ENCODE data around the gene ZNF576. TPM values are rescaled to one million over a fixed set of nuclear protein-coding genes. Genes with fewer than 3 reads are reported as not detected.
"Not testable (repeated sequence)": the region's sequence is repeated elsewhere in the genome, so short reads cannot be mapped to it uniquely, and the experiment has no call there.

ZNF576 gene, protein sequence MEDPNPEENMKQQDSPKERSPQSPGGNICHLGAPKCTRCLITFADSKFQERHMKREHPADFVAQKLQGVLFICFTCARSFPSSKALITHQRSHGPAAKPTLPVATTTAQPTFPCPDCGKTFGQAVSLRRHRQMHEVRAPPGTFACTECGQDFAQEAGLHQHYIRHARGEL
- 15.8 and 22.5 TPM in 2 replicates for total RNA-seq (2014; rRNA removed; shearing (Covaris generic))

DNA sequence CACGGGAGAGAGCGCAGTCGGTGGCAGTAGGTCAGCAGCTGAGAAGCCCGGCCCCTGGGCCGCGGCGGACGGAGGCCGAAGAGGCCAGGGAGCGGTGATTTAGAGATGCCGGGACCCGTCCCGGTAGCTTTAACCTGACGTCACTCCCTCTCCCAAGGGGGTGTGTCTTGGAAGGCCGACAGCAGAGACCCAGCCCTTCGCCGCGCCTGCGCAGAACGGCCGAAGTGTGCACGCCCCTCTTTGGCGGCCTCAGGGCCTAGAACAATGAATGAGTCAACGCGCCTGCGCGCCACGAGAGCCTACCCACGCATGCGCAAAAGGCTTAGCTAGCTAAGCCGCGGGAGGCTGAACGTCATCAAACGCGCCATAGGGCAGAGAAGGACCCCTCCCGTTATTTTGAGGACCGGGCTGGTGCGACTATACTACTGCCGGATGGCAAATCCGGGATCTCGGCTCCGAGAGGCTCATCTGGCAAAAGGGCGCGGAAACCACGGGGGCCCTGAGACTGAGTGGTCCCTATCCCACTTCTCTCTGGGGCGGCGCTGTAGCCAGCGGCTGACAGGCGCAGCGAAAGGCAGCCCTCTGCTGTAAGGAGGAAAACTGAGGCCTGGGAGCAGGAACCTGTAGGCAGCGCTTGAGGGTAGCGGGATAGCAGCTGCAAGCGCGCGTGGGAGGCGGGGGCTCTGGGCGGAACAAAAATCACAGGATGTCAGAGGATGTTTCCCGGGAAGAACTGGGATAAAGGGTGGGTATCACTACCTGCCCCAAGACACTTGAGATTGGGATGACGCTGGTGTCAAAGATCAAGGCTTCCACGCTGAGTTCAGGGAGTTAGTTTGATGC is at the start of gene ZNF576, which contains the start of gene IRGQ:
TSS of gene ZNF576 (plus strand) at position 597 of the 843 bp plus-strand sequence. CDS start 514 bp downstream, outside the sequence.
TSS of gene IRGQ (minus strand) at position 136 of the 843 bp plus-strand sequence. CDS start 796 bp downstream, outside the sequence.
- DNase-seq (ENCODE audit: low spot score): peak; percentile 99

DNA sequence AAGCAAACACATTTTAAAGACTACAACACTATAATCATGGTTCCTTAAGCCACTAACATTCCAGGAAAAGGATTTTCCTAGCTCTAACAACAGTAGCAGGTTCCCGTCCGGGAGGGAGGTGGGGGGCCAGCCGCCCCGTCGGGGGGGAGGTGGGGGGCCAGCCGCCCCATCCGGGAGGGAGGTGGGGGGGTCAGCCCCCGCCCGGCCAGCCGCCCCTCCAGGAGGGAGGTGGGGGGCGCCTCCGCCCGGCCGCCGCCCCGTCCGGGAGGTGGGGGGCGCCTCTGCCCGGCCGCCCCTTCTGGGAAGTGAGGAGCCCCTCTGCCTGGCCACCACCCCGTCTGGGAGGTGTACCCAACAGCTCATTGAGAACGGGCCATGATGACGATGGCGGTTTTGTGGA is 48.5 kb upstream of the ZNF576 start:
- not testable (repeated sequence) for DNase-seq (ENCODE audit: low spot score)

DNA sequence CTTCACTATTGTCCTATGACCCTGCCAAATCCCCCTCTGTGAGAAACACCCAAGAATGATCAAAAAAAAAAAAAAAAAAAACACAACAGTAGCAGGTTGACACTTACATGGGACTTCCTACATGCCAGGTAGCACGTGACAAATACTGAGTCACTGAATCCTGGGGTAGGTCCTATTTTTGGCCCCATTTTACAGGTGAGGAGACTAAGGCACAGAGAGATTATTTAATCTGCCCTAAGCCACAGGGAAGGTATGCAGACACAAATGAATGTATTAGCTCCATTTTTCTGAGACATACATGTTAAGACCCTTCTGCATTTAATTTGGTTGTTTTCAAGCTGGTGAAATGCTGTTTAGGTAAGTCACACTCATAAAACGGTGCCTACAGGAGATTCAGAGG is 47.7 kb upstream of the ZNF576 start:
- no peak for DNase-seq (ENCODE audit: low spot score)

DNA sequence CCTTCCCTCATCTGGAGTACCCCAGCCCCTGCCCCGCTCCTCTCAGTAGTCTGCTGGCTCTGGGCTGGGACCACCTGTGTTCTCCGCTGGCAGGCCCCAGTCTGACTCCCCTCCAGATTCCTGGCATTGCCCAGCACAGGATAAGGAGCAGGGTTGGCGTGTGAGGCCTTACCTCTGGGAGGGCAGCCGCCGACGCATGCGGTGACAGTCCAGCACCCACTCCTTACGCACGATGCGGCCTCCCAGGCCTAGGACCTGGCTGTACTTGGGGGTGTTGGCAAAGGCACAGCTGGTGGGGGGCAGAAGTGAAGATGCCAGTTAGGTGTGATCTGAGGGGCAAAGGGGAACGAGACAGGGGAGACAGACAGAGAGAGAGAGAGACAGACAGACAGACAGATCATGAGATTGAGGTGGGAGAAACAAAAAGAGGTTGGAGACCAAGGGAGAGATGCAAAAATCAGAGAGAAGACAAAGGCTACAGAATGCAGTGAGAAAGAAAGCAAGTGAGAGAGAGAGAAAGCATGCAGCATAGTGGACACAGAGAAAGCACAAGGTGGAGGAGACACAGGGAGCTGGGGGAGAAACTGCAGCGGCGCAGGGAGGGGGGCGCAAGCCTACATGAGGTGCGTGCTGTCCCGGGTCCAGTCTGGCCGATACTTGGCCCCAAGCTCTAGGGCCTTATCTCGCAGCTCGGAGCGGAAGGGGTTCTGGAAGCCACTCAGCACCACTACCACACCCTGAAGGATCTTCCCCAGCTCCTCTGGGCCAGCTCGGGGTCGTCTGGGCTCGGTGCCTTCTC is 44.8 kb upstream of the ZNF576 start:
- no peak for DNase-seq (ENCODE audit: low spot score)

DNA sequence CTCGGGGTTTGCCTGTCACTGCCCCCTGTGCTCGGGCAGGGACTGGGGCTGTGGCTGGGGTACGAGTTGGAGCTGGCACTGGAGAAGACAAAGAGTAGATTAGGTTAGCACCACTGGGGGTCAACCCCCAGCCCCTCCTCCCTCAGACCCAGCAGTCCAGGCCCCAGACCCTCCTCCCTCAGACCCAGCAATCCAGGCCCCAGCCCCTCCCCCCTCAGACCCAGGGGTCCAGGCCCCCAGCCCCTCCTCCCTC is 44.3 kb upstream of the ZNF576 start:
- no peak for DNase-seq (ENCODE audit: low spot score)

DNA sequence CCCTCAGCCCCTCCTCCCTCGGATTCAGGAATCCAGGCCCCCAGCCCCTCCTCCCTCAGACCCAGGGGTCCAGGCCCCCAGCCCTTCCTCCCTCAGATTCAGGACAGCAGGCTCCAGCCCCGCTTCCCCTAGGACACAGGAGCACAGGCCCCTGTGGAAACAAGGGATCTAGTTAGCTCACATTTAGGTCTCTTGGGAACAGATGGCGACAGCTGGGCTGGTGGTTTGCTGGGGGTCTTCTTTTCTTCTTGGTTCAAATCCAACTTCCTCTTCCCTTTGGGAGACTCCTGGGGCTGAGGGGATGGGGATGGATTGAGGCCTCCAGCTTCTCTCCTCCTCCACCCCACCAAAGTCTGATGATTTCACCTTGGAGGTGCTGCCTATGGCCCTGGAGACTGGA is 43.8 kb upstream of the ZNF576 start:
- no peak for DNase-seq (ENCODE audit: low spot score)

DNA sequence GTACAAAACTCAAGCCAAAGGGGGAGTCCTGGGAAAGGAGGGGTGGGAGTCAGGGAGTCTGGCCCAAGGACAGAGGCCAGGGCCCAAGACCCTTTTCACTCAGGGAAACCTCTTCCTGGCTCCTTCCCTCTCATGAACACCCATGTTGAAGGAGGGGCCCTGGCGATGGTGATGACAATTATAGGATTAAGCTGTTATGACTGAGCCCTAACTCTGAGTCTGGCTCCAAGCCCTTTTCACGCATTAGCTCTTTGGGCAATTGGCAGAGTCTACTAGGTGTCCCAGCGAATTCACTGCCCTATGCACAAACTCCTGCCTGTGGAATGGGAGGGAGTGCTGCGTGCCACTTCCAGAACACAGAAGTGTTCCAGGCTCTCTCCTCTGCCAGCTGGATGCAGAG is 42.7 kb upstream of the ZNF576 start:
- DNase-seq (ENCODE audit: low spot score): no peak

DNA sequence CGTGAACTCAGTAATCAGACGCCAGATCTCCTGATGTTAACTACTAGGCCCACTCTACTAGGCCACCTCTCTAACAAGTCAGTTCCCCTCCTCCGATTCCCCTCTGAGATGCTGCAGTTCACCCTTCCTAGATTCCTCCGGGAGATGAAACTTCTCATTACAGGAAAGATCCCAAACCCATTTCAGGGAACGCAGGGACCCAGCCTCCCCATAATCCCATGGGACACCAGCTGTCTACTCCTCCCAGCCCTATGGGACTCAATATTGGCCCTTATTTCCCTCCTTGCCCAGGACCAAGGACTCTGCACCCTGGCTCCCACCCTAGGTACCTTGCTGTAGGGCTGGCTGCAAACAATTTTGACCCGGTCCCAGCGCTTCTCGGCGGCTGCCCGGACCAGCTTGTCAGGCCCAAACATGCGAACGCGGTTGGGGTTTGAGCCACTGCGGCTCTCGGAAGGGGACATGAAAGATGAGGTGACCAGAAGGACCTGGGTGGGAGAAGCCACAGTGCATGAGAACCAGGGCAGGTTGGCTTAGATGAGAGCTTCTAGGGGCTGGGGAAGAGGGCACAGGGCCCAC is 42.0 kb upstream of the ZNF576 start:
- DNase-seq (ENCODE audit: low spot score): no peak

DNA sequence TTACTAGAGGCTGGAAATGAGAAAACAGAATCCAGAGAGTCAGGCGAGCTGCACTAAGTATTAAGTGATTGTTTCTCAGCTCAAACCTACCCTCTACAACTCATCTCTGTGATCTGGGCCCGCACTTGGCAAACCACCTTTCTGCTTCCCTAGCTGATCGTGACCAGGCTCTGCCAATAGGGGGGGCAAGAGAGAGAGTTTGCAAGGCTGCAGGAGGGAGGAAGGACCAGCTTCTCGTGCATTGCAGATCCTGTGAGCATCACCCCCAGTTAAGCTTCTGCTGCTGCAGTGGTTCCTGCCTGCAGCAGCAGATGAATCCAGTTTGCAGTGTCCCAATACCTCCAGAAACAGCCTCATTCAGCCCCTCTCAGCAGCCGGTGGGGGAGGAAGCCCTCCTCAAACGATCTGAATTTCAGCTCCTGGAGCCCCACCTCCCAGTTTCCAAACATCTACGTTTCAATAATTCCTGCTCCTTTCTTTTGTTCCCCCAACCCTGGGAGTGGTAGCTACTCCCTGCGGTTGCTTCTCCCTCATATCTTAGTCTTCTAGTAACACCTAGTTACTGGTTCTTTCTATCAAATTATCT is 41.1 kb upstream of the ZNF576 start:
- peak; percentile 65 for DNase-seq (ENCODE audit: low spot score)

DNA sequence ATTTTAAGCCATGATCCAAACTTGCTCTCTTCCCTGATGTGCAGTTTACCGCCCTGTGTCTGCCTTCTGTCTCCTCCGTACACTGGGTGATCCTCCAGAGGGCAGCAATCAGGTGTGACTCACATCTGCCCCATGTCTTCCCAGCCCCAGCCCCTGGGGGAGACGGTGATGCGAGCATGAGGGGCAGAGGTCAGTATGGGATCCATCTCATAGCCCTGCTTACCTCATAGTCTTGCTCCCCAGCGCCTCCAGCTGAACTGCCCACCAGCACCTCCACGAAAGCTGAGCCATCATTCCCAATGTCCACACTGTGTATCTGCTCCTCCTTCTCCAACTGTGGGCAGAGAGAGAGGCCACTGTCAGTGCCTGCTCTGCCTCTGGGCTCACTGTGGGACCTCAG is 35.7 kb upstream of the ZNF576 start:
- peak; percentile 41 for DNase-seq (ENCODE audit: low spot score)

DNA sequence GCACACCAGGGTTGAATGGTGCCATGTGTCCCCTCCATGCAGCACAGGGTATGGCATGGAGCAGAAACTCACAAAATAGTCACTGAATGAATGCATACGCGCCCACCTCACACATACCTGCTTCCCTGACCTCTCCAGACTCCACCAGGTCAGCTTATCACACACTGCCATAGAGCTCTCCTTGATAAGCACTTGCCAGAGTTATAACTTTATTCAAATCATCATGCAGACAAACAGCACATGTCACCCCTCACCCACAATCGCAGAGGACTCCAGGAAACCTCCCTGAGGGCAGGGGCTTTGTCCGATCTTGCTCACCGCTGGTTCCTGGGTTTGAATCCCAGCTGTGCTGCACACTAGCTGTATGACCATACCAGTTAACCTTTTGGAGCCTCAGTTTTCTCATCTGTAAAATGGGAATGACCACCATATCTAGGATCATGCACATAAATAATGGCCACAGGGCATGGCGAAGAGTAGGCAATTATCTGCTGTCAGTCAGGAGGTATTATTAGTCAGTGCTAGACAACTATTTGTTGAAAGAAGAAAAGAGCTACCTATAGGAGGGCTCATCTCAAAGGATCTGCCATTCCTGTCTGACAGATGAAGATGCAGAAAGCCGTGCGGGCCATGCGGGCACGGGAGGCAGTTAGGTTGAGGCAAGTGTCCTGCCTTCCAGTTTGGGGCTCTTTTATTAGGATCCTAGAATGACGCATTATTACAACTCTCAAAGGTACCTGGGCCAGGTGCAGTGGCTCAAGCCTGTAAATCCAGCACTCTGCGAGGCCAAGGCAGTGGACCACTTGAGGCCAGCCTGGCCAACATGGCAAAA is 35.0 kb upstream of the ZNF576 start:
- DNase-seq (ENCODE audit: low spot score): no peak

DNA sequence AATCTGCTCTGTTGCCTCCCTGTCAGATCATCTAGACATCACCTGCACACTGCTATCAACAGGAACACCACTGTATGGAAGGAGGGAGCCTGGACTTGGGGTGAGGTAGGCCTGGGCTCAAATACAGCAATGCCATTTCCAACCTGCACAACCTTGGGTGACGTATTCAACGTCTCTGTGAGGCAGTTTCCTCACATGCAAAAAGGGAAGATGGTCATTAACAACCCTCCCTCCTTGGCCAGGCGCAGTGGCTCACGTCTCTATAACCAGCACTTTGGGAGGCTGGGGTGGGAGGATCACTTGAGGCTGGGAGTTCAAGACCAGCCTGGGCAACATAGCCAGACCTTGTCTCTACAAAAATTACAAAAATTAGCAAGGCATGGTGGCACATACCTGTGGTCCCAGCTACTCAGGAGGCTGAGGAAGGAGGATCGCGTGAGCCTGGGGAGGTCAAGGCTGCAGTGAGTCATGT is 34.1 kb upstream of the ZNF576 start:
- DNase-seq (ENCODE audit: low spot score): no peak

DNA sequence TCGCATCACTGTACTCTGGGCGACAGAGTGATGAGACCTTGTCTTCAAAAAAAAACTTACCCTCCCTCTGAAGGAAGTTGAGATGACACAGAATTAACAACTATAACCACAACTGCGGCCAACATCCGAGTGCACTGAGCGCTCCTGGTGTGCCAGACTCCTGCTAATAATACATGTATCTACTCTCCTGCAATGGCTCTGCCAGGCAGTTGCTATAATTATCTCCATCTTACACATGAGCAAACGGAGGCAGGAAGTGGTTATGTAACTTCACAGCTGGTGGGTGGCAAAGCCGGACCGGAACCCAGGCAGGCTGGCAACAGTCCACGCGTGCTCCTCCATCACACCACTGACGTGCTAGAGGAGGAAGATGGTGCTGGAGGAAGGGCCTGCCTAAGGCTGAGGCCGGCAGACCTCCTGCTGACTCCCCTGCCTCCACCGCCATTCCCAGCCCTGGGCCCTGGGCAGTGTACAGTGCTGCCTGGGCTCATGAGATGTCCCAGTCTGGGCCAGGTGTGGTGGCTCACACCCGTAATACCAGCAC is 33.6 kb upstream of the ZNF576 start:
- DNase-seq (ENCODE audit: low spot score): peak; percentile 99

DNA sequence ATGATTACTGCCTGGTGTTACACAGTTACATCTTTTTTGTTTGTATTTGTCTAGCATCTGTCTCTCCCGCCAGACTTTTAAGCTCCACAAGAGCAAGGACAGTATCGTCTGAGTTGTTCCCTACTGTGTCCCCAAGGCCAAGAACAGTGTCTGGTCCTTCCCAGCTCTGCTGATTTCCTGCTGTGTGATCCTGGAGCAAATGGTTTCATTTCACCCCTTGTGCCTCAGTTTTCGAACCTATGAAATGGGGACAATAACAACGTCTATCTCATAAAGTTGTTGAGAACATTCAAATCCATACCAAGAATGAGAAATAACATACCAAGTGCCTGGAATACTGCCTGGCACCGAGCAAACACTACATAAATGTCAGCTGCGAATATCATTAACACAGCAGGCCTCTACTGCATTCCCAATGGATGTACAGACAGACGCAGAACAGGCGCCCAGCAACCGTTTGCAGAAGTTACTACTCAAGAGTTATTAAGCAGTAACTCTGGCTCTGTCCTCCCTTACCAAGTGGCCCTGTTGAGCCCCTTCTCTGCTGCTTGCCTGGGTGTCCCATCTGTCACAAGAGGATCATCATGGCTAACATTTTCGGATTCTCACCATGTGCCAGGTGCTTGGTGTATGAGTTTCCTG is 32.5 kb upstream of the ZNF576 start:
- no peak for DNase-seq (ENCODE audit: low spot score)

DNA sequence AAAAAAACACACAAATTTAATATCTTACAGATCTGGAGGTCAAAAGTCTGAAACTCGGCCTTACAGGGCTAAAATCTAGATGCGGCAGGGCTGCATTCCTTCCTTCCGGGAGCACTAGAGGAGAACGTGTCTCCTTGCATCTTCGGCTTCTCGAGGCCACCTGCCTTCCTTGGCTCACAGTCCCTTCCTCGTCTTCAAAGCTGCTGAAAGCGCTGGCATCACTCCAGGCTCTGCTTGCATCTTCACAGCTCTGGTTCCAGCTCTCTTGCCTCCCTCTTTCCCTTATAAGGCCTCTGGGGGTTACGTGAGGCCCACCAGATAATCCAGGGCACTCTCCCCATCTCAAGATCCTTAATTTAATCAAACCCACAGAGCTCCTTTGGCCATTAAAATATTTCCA is 31.6 kb upstream of the ZNF576 start:
- DNase-seq (ENCODE audit: low spot score): no peak

DNA sequence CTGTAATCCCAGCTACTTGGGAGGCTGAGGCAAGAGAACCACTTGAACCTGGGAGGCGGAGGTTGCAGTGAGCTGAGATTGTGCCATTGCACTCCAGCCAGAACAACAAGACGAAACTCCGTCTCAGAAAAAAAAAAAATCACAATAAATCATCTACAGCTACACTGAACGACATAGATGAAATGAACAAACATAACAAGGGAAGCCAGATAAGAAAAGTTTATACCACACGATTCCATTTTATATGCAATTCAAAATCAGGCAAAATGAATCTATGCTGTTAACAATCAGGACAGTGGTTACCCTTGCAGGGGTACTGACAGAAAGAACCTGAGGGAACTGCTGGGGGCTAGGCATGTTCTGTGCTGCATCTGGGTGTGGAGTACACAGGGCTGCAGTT is 26.7 kb upstream of the ZNF576 start:
- no peak for DNase-seq (ENCODE audit: low spot score)

DNA sequence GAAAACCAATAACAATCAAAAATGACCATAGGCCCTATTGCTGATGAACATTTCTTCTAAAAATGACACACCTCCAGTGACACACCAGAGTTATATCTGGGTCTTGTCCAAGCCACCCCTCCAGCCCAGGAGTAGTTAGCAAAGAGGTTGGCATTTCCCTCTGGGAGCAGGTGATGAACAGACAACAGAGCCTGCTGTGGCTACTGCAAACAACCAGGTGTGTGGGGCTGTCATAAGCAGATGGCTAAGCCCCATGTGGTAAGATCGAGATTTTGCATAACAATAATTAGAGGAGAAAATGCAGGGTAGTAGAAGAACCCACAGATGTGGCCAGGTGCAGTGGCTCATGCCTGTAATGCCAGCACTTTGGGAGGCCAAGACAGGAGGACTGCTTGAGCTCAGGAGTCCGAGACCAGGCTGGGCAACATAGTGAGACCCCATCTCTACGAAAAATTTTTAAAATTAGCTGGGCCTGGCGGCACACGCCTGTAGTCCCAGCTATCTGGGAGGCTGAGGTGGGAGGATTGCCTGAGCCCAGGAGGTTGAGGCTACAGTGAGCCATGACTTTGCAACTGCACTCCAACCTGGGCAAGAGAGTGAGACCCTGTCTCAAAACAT is 26.1 kb upstream of the ZNF576 start:
- DNase-seq (ENCODE audit: low spot score): peak; percentile 25

DNA sequence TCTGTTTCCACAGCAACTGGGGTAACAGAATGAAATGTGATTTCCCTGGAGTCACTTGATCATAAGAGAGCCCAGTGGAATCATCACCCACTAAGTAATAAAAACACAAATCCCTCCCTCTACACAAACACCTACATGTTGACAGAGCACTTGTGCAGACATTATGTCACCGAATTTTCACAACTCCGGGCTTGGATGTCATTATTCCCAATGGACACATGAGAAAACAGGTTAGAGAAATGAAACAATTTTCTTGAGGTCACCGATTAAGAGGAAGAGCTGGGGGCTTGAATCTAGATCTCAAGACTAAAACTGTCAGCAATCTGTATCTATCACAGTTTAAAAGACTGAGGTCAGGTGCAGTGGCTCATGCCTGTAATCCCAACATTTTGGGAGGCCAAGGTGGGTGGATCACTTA is 24.2 kb upstream of the ZNF576 start:
- DNase-seq (ENCODE audit: low spot score): no peak

DNA sequence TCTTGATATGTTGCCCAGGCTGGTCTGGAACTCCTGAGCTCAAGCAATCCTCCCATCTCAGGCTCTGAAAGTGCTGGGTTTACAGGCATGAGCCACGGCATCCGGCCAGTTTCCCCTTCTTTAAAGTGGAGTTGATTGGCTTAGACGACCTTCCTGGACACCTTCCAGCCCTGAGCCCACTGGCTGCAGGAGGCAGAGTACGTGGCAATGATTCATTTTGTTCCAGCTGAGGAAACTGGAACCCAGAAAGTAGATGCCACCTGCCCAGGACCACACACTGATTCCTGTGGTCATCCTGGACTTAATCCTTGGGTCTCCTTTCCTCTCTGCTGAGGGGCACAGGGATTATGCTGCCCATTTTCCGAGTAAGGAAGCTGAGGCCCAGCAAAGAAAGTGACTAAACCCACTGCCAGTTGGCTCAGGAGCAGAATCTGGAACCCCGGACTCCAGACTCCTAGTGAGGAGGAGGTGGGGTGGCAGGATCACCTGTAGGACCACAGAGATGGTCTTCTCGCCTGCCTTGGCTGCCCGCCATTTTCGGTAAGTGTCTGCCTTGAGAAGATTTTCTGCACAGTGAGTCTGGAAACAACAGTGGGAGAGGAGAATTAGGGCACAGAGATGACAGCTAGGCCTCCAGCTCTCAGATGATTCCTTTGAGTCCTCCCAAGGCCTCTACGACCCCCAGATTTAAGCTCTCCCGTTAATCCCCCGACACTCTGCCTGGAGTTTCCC is 21.8 kb upstream of the ZNF576 start:
- DNase-seq (ENCODE audit: low spot score): peak; percentile 94
